Breast epithelium (tissue), 4 donors: Measurements from ENCODE around the gene PDGFA. TPM values are rescaled to one million over a fixed set of nuclear protein-coding genes. Genes with fewer than 3 reads are reported as not detected.

ENCODE experiments used
- DNase-seq, 2 donors: peaks; one replicate each; pipeline ENCODE4 v3.0.0-alpha.2; 2019; ENCODE audit warnings: low spot score in 2 of 2
- H3K27ac ChIP-seq, 2 donors: fragments of 200-600 bp; sonication (generic) in 1 of 2; one replicate each; pipeline ENCODE4 v1.5.1; 2016 to 2019; ENCODE audit warnings: mild to moderate bottlenecking in 1 of 2
- H3K27me3 ChIP-seq, 2 donors: fragments of 200-600 bp; sonication (generic) in 1 of 2; one replicate each; pipeline versions ENCODE4 v1.5.1 to v1.6.0; 2017 to 2019; ENCODE audit warnings: control low read depth in 1 of 2, mild to moderate bottlenecking in 1 of 2
- H3K36me3 ChIP-seq: fragments of 200-600 bp; one replicate; pipeline ENCODE4 v1.5.1; 2019
- H3K4me1 ChIP-seq, 2 donors: fragments of 200-600 bp; sonication (generic); one replicate each; pipeline ENCODE4 v1.5.1; 2016 to 2019; ENCODE audit warnings: control low read depth in 1 of 2
- H3K4me3 ChIP-seq, 3 donors: fragments of 200-600 bp; sonication (generic); 1 replicate in 2 of 3; 2 replicates in 1 of 3; pipeline ENCODE4 v1.5.1; 2016 to 2019; ENCODE audit warnings: mild to moderate bottlenecking in 3 of 3, moderate library complexity in 2 of 3
- H3K9me3 ChIP-seq, 2 donors: fragments of 200-600 bp; sonication (generic) in 1 of 2; one replicate each; pipeline ENCODE4 v1.5.1; 2016 to 2019; ENCODE audit warnings: control low read depth in 1 of 2
- POLR2A ChIP-seq: fragments of 450-650 bp; IDR thresholded peaks from one replicate; pipeline ENCODE4 v1.6.1; 2016; ENCODE audit warnings: antibody characterized with exemption, mild to moderate bottlenecking, moderate library complexity
- POLR2AphosphoS5 ChIP-seq, 3 donors: sonication (generic); formaldehyde crosslinking; IDR thresholded peaks; one replicate each; pipeline ENCODE4 v1.6.1; 2017; ENCODE audit warnings: antibody characterized with exemption in 3 of 3
- intact Hi-C: fragments of 100-400 bp; cut with DNase I; formaldehyde crosslinking; loops from one replicate; pipeline ENCODE4 v1.15.1; 2023; ENCODE audit warnings: low total_unique reads
- total RNA-seq, 3 donors: library from RNA; depleted of rRNA; stranded (reverse); fragments of >200 nt; gene quantifications; one replicate each; pipeline ENCODE4 v1.1.0, GENCODE V29; 2016
- TF ChIP-seq, protein P1 (sequence below), 3 donors: fragments of 450-650 bp; IDR thresholded peaks; one replicate each; pipeline ENCODE4 v1.5.1; 2016 to 2017; ENCODE audit warnings: antibody characterized with exemption in 3 of 3, mild to moderate bottlenecking in 3 of 3, moderate library complexity in 3 of 3

PDGFA gene
- total RNA-seq, 3 donors from 2014 or later: 19.8 to 33.4 (median 31.2) TPM

DNA sequence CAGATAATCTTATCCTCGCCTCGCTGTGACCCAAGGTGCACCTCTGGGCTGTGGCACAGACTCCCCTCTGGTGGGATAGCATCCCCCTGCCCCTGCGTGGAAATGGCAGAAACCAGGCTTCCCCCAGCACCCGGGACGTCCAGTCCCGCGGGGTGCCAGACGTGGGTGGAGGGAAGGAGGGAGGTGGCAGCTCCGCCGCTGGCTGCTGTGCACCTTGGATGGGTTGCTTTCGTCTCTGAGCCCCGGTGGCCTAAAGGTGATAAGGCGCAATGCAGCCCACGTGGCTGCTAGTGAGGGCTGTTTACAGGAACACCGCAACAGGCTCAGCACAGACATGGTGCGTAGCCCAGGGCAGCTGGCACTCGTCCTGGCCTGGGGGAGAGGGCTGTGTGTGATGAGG lies 13.6 kb upstream of the PDGFA start:
- TF ChIP-seq POLR2AphosphoS5 (IDR thresholded peaks at IDR 0.05) (no peak), POLR2A (no peak)
- TF ChIP-seq, protein P1, sequence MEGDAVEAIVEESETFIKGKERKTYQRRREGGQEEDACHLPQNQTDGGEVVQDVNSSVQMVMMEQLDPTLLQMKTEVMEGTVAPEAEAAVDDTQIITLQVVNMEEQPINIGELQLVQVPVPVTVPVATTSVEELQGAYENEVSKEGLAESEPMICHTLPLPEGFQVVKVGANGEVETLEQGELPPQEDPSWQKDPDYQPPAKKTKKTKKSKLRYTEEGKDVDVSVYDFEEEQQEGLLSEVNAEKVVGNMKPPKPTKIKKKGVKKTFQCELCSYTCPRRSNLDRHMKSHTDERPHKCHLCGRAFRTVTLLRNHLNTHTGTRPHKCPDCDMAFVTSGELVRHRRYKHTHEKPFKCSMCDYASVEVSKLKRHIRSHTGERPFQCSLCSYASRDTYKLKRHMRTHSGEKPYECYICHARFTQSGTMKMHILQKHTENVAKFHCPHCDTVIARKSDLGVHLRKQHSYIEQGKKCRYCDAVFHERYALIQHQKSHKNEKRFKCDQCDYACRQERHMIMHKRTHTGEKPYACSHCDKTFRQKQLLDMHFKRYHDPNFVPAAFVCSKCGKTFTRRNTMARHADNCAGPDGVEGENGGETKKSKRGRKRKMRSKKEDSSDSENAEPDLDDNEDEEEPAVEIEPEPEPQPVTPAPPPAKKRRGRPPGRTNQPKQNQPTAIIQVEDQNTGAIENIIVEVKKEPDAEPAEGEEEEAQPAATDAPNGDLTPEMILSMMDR (IDR thresholded peaks at IDR 0.05): no peak
- intact Hi-C loops: loop anchor here (5.0 kb wide), 1 partner anchor 1574 kb away; no protein-coding TSS in a partner anchor

DNA sequence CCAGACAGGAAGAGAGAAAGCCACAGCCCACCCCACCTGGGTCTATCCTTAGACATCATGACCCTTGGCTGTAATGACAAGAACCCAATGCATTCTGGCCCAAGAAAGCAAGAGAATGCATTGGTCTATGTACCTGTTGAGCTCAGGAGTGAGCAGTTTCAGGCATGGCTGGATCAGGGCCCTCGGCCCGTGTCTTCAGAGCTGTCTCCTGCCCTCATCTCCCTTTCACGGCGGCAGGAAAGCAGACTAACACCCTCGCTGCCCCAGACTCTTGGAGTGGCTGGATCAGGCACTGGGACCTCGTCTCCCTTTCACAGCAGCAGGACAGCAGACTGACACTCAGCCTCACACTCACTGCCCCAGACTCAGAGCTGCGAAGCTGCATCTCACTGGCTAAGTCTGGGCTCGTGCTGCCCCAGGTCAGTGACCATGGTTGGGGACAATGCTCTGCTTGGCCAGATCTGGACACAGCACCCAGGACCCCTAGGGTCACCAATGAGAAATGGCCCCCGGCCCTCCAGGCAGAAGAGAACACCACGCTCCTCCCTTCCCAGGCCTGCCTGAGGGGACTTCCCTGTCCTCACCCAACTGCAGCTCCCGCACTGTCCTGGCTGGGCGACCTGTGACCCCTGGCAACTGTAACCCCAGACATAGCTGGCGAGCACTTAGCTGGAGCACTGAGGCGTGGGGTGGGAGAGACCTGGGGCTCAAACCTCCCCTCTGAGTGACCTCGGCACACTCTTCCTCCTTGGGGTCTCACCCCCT lies 12.9 kb upstream of the PDGFA start:
- Histone ChIP-seq H3K36me3 (no peaks in the 10 kb centered on the region), H3K4me3 (no peak overlapping the region), H3K27ac (no peak overlapping the region), H3K9me3 (no peaks in the 10 kb centered on the region), H3K27me3 (peaks cover 0 to 8% of the 10 kb centered on the region in 2 donors), H3K4me1 (no peaks in the 10 kb centered on the region)
- TF ChIP-seq POLR2AphosphoS5 (IDR thresholded peaks at IDR 0.05): no peak
- no peak for TF ChIP-seq POLR2A
- TF ChIP-seq, protein P1 (IDR thresholded peaks at IDR 0.05): no peak
- intact Hi-C loops: loop anchor here (5.0 kb wide), 1 partner anchor 1575 kb away; no protein-coding TSS in a partner anchor
- no peak for DNase-seq

More for the DNA sequence above, 13.6 kb upstream of the PDGFA start:
- Histone ChIP-seq H3K4me3 (no peak overlapping the region), H3K9me3 (no peaks in the 10 kb centered on the region), H3K36me3 (no peaks in the 10 kb centered on the region), H3K4me1 (no peaks in the 10 kb centered on the region), H3K27me3 (peaks cover 0 to 8% of the 10 kb centered on the region in 2 donors), H3K27ac (no peak overlapping the region)
- DNase-seq: no peak

DNA sequence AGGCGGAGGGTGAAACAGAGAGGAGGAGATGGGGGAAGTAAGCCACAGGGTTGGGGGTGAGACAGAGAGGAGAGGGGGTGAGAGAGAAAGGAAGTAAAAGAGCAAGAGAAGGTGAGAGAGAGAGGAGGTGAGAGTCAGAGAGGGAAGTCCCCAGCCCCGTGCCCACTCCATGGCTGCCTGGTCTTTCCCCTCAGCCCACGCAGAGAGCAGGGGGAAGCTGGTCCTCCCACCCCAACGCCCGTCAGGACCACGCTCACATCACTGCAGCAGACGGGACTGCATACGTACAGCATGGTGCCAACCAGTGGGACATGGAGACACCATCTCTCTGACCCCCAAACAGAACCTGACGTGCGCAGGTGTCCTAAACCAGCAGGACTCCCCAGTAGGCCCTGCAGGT lies 12.1 kb upstream of the PDGFA start:
- H3K36me3 ChIP-seq: no peaks in the 10 kb centered on the region
- TF ChIP-seq POLR2AphosphoS5 (IDR thresholded peaks at IDR 0.05) (no peak), POLR2A (no peak)
- TF ChIP-seq, protein P1 (IDR thresholded peaks at IDR 0.05): no peak
- no peak for DNase-seq
- no peak overlapping the region for H3K4me3 ChIP-seq
- intact Hi-C loops: loop anchor here (5.0 kb wide), 1 partner anchor 1576 kb away; no protein-coding TSS in a partner anchor
- peaks cover 0 to 8% of the 10 kb centered on the region in 2 donors for H3K27me3 ChIP-seq
- H3K27ac ChIP-seq: no peak overlapping the region
- H3K9me3 ChIP-seq: no peaks in the 10 kb centered on the region
- no peaks in the 10 kb centered on the region for H3K4me1 ChIP-seq

DNA sequence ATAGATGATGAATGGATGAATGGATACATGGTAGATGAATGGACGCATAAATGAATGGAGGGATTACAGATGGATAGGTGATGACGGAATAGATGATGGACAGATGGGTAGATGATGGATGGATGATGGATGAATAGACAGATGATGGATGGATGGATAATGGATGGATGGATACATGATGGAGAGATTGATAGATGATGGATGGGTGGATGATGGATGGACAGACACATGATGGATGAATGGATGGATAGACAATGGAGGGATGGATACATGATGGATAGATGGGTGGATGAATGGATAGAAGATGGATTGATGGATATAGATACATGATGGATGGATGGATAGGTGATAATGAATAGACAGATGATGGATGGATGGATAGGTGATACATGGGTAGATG lies 8.8 kb upstream of the PDGFA start:
- no peaks in the 10 kb centered on the region for H3K9me3 ChIP-seq
- no peaks in the 10 kb centered on the region for H3K4me1 ChIP-seq
- H3K27ac ChIP-seq: no peak overlapping the region
- no peak overlapping the region for H3K4me3 ChIP-seq
- H3K27me3 ChIP-seq: peaks cover 0 to 9% of the 10 kb centered on the region in 2 donors
- H3K36me3 ChIP-seq: no peaks in the 10 kb centered on the region
- intact Hi-C loops: no loop called here
- no peak for DNase-seq
- TF ChIP-seq POLR2A (no peak), POLR2AphosphoS5 (IDR thresholded peaks at IDR 0.05) (no peak)
- TF ChIP-seq, protein P1 (IDR thresholded peaks at IDR 0.05): no peak

DNA sequence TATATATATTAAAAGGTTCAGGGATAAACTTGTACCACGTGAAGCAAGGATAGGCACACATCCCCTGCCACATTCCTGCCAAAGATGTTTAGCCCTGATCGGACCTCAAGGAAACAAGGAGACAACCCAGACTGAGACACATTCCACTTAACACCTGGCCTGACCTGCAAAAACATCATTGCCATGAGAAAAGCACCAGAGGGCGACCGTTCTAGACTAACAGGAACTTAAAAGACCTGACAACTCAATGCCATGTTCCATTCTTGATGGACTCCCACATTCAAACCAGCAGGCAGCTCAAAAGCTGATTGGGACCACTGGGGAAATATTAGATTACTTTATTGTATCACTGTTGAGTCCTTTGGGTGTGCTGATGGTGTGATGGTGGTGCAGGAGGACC lies 8.1 kb upstream of the PDGFA start:
- intact Hi-C loops: no loop called here
- Histone ChIP-seq H3K27me3 (peaks cover 0 to 15% of the 10 kb centered on the region in 2 donors), H3K9me3 (no peaks in the 10 kb centered on the region), H3K4me1 (no peaks in the 10 kb centered on the region), H3K36me3 (no peaks in the 10 kb centered on the region), H3K27ac (no peak overlapping the region), H3K4me3 (no peak overlapping the region)
- TF ChIP-seq POLR2A (no peak), POLR2AphosphoS5 (IDR thresholded peaks at IDR 0.05) (no peak)
- TF ChIP-seq, protein P1 (IDR thresholded peaks at IDR 0.05): no peak
- no peak for DNase-seq
